HG03196 (cell line): Measurements from ENCODE around the gene RAB33A.

Experiments used
- ATAC-seq: cut with Tn5 transposase; IDR thresholded peaks from one replicate; pipeline ENCODE4 v1.9.1; 2021; ENCODE audit not compliant: unreplicated experiment

RAB33A gene

DNA sequence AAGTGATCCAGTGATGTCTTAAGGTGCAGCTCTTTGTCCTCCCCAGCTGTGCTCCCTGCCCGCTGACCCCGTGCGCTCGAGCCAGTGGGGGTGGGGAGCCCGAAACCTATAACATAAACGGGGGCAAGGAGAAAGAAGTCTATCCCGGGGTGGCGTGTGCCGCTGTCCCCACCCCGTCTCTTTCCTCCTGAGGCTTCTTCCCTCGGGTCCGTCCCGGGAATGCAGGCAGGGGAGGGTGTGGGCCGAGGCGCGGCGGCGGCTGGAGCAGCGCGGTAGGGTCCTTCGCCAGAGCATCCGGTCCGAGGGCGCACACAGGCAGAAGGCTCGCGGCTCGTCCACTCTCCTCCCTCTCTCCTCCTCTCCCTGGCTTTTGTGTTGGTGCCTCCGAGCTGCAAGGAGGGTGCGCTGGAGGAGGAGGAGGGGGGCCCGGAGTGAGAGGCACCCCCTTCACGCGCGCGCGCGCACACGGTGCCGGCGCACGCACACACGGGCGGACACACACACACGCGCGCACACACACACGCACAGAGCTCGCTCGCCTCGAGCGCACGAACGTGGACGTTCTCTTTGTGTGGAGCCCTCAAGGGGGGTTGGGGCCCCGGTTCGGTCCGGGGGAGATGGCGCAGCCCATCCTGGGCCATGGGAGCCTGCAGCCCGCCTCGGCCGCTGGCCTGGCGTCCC, at the start of gene RAB33A:
Gene RAB33A (plus strand): TSS at position 517 of the 681 bp plus-strand sequence. CDS start 101 bp downstream, at position 618.
- no peak for ATAC-seq

DNA sequence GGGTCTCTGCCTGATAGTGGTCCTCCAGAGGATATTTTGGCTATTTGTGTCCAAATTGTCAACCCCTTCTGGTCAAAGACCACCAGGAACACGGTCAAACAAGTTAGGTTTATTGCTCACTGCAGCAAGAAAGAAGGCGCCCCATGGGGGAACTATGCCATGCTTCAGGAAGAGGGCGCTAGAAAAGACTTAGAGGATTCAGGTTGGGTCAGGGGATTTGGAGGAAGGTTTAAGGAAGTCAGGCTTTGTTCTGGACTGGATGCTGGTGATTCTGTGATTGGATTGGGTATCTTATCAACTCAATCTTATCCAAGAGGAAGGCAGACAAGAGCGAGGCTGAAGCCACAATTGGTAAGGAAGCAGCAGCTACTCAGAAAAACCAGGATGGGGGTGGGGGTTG, 47.2 kb upstream of the RAB33A start:
- ATAC-seq: no peak

DNA sequence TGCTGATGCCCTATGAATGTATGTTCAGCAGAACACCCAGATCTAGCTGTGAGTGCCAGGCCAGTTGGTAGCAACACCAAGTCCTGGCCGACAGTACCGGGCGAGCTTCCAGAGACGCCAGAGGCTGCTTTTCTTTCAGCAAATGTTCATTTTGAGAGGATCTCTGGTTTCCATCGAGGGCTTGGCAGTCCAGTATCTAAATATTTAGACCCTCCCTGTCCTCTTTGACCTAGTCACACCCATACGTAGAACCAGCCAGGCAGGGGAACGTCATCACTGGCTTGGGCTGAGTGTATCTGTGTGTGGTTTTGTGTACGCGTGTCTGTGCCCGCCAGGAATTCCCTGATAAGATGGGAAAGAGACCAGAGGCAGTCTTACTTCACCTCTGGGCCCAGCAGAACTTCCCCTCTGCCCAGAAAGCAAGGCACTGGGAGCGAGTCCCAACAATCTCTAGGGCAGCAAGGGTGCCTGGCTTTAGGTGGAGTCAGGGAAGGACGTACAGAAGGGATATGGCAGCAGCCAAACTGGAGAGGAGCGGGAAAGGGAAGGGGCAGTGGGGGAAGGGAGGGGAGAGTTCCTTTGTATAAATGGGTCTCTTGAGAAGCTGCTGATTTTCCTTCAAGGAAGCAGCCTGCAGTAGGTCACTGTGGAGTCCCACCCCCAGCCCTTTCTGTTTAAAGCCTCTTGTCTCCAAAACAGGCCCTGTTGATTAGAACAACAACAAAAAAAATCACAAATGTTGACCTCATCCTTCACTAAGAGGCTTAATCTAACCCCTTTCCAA, 46.5 kb upstream of the RAB33A start:
- ATAC-seq: no peak

DNA sequence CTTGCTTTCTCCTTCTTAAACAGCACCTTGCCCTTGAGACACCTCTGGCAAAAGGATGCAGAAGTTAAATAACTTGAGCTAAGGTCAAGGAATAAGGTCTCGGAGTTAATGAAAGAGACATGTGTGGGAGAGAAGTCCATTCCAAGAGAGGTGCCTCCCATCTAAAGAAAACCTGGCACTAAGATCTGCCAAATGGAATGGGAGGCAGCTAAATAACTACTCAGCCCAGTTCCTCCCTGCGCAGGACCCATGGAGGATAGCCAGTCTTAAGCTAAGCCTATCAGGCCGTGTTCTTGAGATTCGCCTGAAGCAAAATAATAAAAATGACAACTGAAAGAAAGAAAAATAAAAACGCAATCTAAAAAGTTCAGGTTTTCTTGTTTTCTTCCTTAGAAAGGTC, 40.8 kb upstream of the RAB33A start:
- ATAC-seq: no peak

DNA sequence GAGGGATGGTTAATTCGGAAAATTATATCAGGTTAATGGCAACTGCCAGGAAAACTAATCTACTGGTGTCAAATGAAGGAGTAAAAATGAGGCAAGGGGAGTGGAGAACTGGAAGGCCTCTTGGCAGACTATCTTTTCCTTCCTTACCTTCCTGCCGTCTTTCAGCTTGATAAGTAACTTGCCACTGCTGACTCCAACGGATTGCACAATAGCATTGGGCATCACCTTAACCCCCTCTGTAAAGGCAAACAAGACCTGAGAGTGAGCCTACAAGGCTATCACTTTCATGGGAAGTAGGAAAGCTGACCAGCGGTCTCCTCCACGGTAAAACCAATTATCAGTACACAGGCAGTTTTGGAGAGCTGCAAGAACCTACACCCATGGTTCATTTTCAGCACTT, 35.3 kb upstream of the RAB33A start:
- ATAC-seq: no peak

DNA sequence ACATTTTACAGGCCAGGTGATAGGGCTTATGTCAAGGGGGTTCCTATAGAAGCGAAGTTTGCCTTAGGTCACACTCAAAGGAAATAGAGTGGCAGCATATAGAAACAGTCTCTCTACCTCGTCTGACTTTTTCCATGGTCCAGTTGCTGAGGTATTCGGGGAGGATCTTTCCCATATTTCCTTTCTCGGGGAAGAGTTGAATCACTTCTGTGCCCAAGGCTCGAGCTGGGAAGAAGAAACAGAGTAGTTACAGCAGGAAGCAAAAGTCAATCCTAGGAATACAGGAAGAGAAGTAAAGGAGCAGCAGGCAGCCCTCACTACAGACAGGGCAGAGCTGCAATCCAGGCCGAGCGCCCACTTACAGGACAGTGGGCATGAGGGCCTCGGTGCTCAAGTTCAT, 34.8 kb upstream of the RAB33A start:
- ATAC-seq: no peak

DNA sequence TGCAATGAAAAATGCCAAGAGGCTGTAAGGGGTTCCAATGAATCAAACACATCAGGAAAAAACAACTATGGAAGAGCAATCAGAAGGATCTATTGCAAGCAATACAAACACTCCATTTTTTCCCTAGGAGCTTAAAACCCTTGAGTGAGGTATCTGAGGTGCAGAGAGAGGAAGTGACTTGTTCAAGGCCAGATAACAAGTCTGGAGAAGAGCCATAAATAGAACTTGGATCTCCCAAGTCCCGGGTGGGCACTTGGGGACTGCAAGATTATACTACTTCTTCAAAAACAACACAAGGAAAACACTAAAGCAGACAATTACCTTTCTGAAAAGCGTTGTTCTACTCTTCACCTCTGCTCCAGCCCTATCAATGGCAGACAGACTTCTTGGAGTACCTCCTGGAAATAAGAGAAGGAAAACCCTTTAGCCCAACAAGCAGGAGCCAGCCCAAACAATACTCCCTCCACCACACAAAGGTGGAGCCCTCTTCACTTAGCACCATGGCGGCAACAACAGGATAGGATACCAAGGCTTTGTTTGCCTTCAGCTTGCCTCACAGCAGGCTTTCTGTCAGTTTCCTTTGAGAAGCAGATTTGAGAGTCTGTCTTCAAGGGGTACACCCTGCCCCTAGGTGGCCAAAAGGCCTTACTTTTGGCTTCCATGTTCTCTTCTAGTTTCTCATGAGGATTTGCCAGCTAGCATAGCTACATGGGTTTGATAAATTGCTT, 32.1 kb upstream of the RAB33A start:
- no peak for ATAC-seq

DNA sequence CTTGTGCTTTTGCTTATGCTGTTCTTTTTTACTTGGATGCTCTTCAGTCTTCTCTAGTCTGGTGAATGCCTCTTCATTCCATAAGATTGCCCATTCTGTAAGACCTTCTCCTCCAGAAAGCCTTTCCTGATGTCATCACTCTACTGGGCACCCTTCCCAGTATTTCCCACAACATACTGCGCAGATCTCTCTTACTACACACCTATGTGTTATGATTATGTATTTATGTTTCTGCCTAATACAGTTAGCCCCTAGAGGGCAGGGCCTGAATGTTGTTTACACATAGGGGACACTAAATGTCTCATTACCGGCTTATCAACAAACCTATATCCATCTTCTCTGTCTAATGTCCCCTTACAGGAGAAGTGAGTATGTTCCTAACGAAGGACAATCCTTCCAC, 27.3 kb upstream of the RAB33A start:
- no peak for ATAC-seq

DNA sequence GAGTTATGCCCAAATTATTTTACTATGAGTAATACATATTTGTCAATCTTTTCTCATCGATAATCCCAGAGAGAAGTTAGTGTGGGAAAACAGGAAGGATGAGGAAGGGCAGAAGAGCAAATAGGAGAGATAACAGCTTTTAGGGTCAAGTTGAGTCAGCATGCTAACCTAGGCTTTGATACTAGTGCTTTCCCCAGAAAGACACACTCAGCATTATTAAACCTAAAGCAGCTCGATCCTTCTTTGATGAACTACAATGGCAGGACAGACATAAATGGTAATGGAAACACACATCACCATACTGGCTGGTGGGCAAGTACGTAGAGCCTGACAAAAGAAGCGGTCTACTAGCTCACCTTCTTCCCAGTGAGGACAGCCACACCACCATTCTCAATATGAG, 26.6 kb upstream of the RAB33A start:
- no peak for ATAC-seq

DNA sequence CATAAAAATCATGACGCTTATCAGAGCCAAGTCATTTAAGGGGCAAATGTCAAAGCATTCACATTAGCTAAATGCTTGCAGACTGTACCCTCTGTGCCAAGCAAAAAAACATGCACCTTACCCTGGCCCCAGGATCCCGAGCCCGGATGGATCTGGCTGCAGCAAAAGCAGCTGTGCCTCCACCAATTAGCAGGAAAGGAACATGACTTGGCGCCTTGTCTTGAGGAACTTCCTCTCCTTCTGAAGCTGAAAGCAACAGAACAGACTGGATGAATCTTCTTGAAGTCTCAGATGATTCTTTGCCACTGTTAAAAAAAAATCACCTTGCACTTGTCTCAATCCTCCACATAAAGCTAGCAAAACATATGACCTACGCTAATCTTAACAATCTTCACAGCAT, 24.1 kb upstream of the RAB33A start:
- no peak for ATAC-seq

DNA sequence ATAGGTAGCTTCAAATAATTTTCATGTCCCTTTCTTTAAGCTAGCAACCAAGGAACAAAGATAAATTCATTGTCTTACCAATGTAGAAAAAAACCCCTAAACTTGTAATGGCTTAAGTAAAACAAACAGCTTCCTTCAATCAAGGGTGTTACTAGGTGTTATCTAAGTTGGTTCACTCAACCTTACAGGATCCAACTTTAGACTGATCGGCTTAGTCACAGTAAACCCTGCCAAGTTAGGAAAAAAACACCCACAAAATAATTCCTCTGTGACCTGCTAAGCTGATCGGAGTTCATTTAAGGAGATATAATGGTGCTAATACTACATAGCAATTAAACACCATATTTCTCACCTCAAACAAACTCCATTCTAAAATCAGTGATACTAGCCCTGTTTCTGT, 16.2 kb upstream of the RAB33A start:
- ATAC-seq: no peak

DNA sequence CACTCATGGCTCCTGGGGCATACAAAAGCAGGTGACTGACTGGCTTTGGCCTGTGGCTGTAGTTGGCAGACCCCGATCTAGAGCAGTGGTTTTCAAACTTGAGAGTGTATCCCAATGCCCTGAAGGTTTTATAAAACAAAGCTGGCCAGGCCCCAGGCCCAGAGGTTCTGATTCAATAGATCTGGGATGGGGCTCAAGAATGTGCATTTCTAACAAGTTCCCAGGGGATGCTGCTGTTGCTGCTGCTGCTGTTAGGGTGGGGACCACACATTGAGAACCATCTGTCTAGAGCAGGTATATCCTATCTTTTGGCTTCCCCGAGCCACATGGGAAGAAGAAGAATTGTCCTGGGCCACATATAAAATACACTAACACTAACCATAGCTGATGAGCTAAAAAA, 13.5 kb upstream of the RAB33A start:
- no peak for ATAC-seq

DNA sequence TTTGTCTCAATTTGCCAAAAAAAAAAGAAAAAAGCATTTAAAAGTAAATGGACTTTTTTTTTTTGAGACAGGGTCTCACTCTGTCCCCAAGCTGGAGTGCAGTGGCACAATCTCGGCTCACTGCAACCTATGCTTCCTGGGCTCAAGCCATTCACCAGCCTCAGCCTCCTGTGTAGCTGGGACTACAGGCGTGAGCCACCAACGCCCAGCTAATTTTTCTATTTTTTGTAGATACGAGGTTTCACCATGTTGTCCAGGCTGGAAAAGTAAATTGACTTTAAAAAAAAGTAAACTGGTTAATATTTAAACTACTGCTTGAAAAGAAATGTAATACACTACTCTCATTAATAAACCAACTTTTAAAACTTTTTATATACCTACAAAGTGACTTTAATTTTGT, 12.0 kb upstream of the RAB33A start:
- ATAC-seq: no peak

DNA sequence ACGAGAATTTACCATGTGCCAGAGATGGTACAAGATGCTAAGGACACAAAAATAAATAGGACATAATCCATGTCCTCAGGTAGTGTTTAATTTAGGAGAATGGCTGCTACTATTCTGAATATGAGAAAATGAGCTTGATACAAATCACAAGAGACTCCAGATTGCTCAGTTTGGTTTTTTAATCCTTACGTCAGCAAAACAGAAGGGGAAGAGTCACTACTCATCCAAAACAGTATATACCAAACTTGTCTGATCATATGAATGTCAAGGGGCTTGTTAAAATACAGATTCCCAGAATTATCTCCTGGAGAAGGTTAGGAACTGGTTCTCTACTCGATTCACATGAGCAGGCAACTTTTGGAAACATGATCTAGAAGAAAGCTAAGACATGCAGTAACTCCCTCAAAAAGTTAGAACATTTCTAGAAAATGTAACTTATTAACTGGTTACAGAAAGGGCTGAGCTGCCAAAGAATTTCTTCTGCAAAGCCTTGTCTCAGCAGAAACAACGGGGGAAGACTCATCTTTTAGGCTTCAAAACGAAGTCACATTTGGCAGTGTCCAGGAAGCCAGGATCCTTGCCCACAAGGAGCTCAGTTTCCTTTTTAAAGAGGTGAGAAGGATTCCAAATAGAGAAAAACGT, 9.5 kb upstream of the RAB33A start:
- no peak for ATAC-seq

DNA sequence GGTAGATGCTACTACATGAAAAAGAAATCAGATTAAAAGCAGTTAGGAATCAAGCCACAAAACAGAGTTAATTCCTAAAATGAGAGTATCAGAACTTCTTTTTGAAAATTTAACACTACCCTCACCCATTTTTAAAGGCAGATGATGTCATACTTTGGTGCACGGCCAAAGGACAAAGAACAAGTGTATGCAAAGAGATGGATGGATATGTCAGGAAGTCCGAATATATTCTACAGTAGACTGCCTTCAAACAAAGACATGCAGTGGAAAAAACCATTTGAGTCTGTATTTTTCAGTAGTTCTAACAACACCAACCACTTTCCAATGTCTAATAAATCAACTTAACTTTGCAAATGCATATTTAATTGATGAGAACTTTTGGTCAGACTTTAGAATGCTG, 8.4 kb upstream of the RAB33A start:
- ATAC-seq: no peak

DNA sequence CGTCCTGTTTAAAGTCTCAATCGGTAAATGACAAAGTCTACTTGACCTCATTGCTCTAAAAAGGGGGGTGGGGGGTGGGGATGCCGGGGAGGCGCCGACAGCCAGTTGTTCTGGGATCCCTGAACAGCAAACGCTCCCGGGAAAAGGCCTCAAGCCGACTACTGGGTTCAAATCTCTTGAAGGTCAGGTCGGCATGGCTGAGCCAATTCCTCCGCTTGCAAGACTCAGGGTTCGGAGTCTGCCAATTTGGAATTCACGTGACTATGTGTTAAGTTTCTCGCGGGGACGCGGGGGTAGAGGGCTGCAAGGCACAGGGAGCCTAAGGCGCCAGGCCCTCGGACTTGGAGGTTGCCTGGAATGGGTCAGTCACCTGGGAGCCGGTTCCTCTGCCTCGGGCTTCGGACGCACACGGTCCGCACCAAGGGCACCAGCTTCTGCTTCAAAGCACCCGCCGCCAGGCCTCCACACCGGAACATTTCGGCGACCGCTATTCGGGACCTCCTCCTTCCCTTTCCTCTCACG, 6.5 kb upstream of the RAB33A start:
- no peak for ATAC-seq

DNA sequence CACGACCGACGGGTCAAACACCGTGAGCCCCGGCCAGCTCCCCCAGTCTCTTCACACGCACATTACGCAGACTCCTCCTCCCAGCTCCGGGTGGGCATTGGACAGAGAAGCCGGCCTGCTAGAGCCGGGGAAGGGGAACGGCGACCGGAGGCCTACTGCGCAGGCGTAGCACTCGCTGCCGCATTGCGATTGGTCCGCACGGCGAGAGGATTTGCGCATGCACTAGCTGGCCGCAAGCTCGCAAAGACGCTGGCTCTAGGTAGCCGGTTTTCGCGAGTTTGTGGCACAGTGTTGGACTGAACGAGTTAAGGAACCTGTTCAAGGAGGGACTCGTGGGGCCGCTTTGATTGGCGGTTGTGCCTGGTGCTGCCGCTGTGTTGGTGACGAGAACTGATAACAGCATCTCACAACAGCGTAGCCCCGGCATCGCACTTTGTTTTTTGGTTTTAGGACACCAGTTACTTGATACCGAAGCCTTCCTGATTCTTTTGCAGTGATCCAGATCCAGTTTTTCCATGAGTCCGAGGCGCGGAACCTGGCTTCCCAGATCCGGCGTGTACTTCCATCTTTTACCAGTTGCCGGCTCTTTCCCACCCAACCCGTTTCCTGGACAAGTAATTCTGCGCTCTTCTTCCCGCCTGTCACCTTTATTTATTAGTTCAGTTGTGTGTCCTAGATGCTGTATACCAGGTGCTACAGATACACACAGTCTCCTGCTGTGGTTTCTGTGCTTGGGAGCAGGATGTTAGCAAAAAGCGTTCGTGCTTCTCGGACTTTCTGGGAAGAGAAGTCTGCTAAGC, 5.9 kb upstream of the RAB33A start, which contains the start of gene AIFM1:
Gene AIFM1 (minus strand): TSS at position 139 of the 800 bp plus-strand sequence. CDS start 185 bp downstream, outside the sequence.
- ATAC-seq: peak; percentile 85

DNA sequence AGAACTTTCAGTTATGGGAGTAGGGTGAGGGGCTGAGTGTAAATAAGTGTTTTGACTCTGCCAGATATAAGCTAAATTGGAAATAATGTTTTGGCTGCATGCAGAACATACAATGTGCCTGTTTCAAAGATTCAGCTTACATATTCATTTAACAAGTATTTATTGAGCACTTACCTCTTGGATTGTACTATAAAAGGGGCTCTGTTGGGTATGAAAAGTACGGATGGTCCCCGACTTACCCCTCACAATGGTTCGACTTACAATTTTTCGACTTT, 5.3 kb upstream of the RAB33A start:
- no peak for ATAC-seq

DNA sequence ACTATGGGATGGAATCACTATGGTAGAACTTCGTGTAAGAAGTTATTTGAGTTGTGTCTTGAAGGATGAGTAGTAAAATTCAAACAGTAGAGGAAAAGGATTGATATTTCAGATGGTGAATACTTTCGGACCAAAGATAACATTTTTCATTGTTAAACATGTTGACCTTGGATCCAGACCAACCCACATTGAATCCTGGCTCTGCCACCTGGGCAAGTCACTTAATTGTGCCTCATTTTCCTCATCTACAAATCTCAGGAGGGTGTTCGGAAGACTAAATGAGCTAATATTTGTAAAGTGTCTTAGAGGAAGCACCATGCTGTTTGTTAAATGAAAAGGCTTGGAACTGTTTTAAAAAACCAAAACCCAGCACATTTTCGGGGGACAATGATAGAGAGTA, 4.7 kb upstream of the RAB33A start:
- no peak for ATAC-seq

DNA sequence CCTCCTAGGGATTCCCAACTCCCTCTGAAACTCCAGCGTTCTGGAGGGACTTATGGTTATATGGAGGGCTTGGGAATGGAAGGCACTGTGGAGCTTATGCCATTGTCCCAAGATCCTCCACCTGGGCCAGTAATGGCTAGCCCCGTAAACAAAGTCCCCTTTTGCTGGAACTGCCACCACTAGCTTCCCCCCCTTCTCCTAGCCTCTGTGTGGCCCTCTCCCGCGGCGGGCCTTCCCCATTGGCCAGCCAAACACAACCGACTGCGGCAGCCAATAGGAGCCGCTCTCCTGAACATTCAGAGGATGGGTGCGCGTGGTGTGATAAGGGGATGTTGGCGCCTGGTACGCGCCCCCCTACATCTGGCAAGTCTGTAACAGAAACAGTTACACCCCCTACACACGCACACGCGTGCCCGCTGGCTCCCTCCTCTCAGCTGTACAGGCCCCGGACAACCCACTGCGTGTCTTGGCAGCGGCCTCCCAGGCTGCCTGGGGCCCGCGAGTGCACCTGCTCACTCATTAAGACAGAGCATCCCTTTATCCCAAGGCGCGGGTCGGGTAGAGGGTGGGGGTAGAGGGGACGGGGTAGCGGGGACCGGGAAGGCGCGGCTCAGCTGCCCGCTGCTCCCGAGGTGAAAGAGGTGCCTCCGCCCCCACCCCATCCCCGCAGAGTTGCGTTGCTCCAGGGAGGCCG, 863 bp upstream of the RAB33A start:
- ATAC-seq: peak; percentile 56
